ENCODE results near the gene SHISA7.
"Not testable (repeated sequence)": the region's sequence is repeated elsewhere in the genome, so short reads cannot be mapped to it uniquely, and the experiment has no call there.

SHISA7 gene

GRCh38 chr19:55407800-55408532, 35.1 kb downstream of the SHISA7 start:
- Histone ChIP-seq H3K4me3 (peak overlapping the region; percentile 94), H3K27ac (peak overlapping the region; percentile 97)
- peak; percentile 99 for DNase-seq (ENCODE audit: low spot score)
- TF ChIP-seq, protein P1, sequence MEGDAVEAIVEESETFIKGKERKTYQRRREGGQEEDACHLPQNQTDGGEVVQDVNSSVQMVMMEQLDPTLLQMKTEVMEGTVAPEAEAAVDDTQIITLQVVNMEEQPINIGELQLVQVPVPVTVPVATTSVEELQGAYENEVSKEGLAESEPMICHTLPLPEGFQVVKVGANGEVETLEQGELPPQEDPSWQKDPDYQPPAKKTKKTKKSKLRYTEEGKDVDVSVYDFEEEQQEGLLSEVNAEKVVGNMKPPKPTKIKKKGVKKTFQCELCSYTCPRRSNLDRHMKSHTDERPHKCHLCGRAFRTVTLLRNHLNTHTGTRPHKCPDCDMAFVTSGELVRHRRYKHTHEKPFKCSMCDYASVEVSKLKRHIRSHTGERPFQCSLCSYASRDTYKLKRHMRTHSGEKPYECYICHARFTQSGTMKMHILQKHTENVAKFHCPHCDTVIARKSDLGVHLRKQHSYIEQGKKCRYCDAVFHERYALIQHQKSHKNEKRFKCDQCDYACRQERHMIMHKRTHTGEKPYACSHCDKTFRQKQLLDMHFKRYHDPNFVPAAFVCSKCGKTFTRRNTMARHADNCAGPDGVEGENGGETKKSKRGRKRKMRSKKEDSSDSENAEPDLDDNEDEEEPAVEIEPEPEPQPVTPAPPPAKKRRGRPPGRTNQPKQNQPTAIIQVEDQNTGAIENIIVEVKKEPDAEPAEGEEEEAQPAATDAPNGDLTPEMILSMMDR (IDR thresholded peaks at IDR 0.05) = no peak

- Histone ChIP-seq H3K27ac (peak within 1 kb of the TSS; percentile 97), H3K4me3 (peak within 1 kb of the TSS; percentile 94)
- DNase-seq (ENCODE audit: low spot score) = not testable (repeated sequence)
Observed at GRCh38 chr19:55407550-55407799, 35.6 kb downstream of the SHISA7 start, which contains the start of gene UBE2S. TSS of gene UBE2S (minus strand) at chr19:55407788. CDS start at chr19:55407589, 199 bp downstream.

GRCh38 chr19:55406826-55407549, 36.1 kb downstream of the SHISA7 start:
- peak; percentile 81 for DNase-seq (ENCODE audit: low spot score)
- TF ChIP-seq, protein P1 (IDR thresholded peaks at IDR 0.05) = no peak
- peak overlapping the region; percentile 97 for H3K27ac ChIP-seq
- H3K4me3 ChIP-seq = peak overlapping the region; percentile 94

GRCh38 chr19:55406091-55406825, 36.8 kb downstream of the SHISA7 start:
- TF ChIP-seq, protein P1 (IDR thresholded peaks at IDR 0.05) = no peak
- DNase-seq (ENCODE audit: low spot score) = no peak
- Histone ChIP-seq H3K27ac (no peak overlapping the region), H3K4me3 (peak overlapping the region; percentile 94)

GRCh38 chr19:55405638-55406037, 37.5 kb downstream of the SHISA7 start:
- TF ChIP-seq, protein P1 (IDR thresholded peaks at IDR 0.05) = no peak
- no peak for DNase-seq (ENCODE audit: low spot score)
- Histone ChIP-seq H3K4me3 (no peak overlapping the region), H3K27ac (no peak overlapping the region)

DNA sequence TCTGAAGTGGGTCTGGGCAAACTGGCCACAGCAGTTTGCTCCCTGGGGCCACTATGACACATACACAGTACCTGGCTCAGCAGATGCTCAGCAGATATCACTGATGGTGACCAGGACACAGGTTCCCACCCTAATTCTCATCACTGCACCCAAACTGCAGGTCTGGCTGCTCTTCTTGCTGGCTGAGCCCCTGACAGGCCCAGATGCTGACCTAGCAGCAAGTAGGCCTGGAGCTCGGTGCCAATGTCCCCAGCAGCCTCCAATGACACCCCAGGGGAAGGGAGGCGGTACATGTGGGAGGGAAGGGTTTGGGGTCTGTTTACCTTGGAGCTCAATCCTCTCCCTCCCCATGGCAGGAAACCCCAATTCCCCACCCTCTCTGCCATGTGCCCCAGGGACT, 40.6 kb downstream of the SHISA7 start:
- Histone ChIP-seq H3K27ac (no peak overlapping the region), H3K4me3 (no peak overlapping the region)
- DNase-seq (ENCODE audit: low spot score) = no peak
- TF ChIP-seq, protein P1 (IDR thresholded peaks at IDR 0.05) = no peak

- not testable (repeated sequence) for H3K4me3 ChIP-seq; DNase-seq (ENCODE audit: low spot score); H3K27ac ChIP-seq
Observed at GRCh38 chr19:55401390-55401789, 41.7 kb downstream of the SHISA7 start.
